Mesenteric fat pad (tissue), 1 donor: ENCODE measurements around the gene ADGRE1. TPM values are rescaled to one million over a fixed set of nuclear protein-coding genes. Genes with fewer than 3 reads are reported as not detected.

Experiments used
- DNase-seq: peaks from one replicate; pipeline ENCODE4 v3.0.0-alpha.2; 2020; ENCODE audit warnings: low spot score
- total RNA-seq: library from RNA; stranded (reverse); fragmentation: NEBNext Ultra II Directional; extraction: Animal tissue kit (Norgen Biotek cat#: 25700); gene quantifications from one replicate; pipeline ENCODE4 v1.2.1, GENCODE V29; 2021
- donor health status: DM: yes; HTN: yes; CAD: no.

The ADGRE1 gene
- total RNA-seq, 1 donor from 2014 or later = 2.4 TPM

GRCh38 chr19:6947745-6948144 is 60.4 kb downstream of the ADGRE1 start:
- DNase-seq = no peak

GRCh38 chr19:6948884-6949283 is 61.5 kb downstream of the ADGRE1 start:
- DNase-seq = no peak

GRCh38 chr19:6952956-6953355 is 65.6 kb downstream of the ADGRE1 start:
- no peak for DNase-seq

GRCh38 chr19:6955082-6955481 is 67.7 kb downstream of the ADGRE1 start:
- no peak for DNase-seq

GRCh38 chr19:6956573-6956972 is 69.2 kb downstream of the ADGRE1 start:
- no peak for DNase-seq

- no peak for DNase-seq
These were observed 71.4 kb downstream of the ADGRE1 start for GRCh38 chr19:6958791-6959190.

- no peak for DNase-seq
These were observed 76.0 kb downstream of the ADGRE1 start for GRCh38 chr19:6963244-6963852.

GRCh38 chr19:6963937-6964336 is 76.6 kb downstream of the ADGRE1 start:
- no peak for DNase-seq

GRCh38 chr19:6967967-6968366 is 80.6 kb downstream of the ADGRE1 start:
- DNase-seq = no peak

GRCh38 chr19:6969490-6969889 is 82.1 kb downstream of the ADGRE1 start:
- DNase-seq = no peak

GRCh38 chr19:6970021-6970420 is 82.6 kb downstream of the ADGRE1 start:
- DNase-seq = no peak

GRCh38 chr19:6970443-6970842 is 83.1 kb downstream of the ADGRE1 start:
- DNase-seq = no peak

- no peak for DNase-seq
These were observed 84.0 kb downstream of the ADGRE1 start for GRCh38 chr19:6971366-6971765.

GRCh38 chr19:6976197-6976596 is 88.8 kb downstream of the ADGRE1 start:
- DNase-seq = no peak

GRCh38 chr19:6979399-6979798 is 92.0 kb downstream of the ADGRE1 start:
- DNase-seq = no peak

- DNase-seq = no peak
These were observed 96.1 kb downstream of the ADGRE1 start for GRCh38 chr19:6983448-6983847.

- DNase-seq = no peak
These were observed 100.5 kb downstream of the ADGRE1 start for GRCh38 chr19:6987850-6988249.

GRCh38 chr19:6988257-6988656 is 100.9 kb downstream of the ADGRE1 start:
- DNase-seq = no peak

Other genes starting within 250 kb of the ADGRE1 start
- 4.5 TPM for gene TNFSF14, start 217.4 kb upstream of the ADGRE1 start, total RNA-seq
- gene C3, start 166.9 kb upstream of the ADGRE1 start, total RNA-seq = 1,009 TPM
- gene GPR108, start 150.0 kb upstream of the ADGRE1 start, total RNA-seq = 55.4 TPM
- 88.3 TPM for gene TRIP10, start 147.9 kb upstream of the ADGRE1 start, total RNA-seq
- 0.55 TPM for gene SH2D3A, start 120.1 kb upstream of the ADGRE1 start, total RNA-seq
- 16.4 TPM for gene VAV1, start 114.9 kb upstream of the ADGRE1 start, total RNA-seq
- not detected for gene MBD3L2B, start 133.9 kb downstream of the ADGRE1 start, total RNA-seq
- gene MBD3L5, start 143.0 kb downstream of the ADGRE1 start, total RNA-seq = not detected
- not detected for gene MBD3L4, start 152.6 kb downstream of the ADGRE1 start, total RNA-seq
- gene MBD3L2, start 161.7 kb downstream of the ADGRE1 start, total RNA-seq = not detected
- gene MBD3L3, start 171.1 kb downstream of the ADGRE1 start, total RNA-seq = not detected
- 6.2 TPM for gene ZNF557, start 182.1 kb downstream of the ADGRE1 start, total RNA-seq